NT2/D1 (cell line): Measurements from ENCODE around the gene CADPS2.

Source experiments
- SUZ12 ChIP-seq: IDR thresholded peaks from 2 replicates; pipeline ENCODE4 v1.6.1; 2011; ENCODE audit not compliant: insufficient read length, insufficient read depth; ENCODE audit errors: extremely low read depth
- YY1 ChIP-seq: IDR thresholded peaks from 2 replicates; pipeline ENCODE4 v1.6.1; 2011; ENCODE audit not compliant: insufficient read length, insufficient read depth

GRCh38 chr7:122706836-122707235, 179.4 kb downstream of the CADPS2 start:
- TF ChIP-seq YY1 (no peak), SUZ12 (no peak)
